HCT116 (cell line): ENCODE data around the gene ANKLE2. TPM values are rescaled to one million over a fixed set of nuclear protein-coding genes. Genes with fewer than 3 reads are reported as not detected.

Experiments
- ATAC-seq: fragments of 200-7000 bp; cut with Tn5 transposase; 2 replicates; pipeline ENCODE4 v1.9.1; 2020; ENCODE audit warnings: mild to moderate bottlenecking, moderate library complexity
- BruUV-seq: library from RNA; stranded (reverse); fragments of 400-500 nt; replicated peaks from 2 replicates; lab custom pipeline; 2021; lab: Mats Ljungman, UMichigan
- CTCF ChIA-PET: fragments of 300-600 bp; sonication (Branson Sonifier 250); formaldehyde crosslinking; loops from one replicate; lab custom pipeline; 2021; ENCODE audit warnings: antibody characterized with exemption; lab: Charles Lee
- POLR2A ChIA-PET: fragments of 300-600, 350-600 bp; sonication (Branson Sonifier 250); formaldehyde crosslinking; loops from one replicate; lab custom pipeline; 2021; ENCODE audit warnings: antibody characterized with exemption; lab: Charles Lee
- RAD21 ChIA-PET, 2 experiments: fragments of 300-600 bp; sonication (Branson Sonifier 250); formaldehyde crosslinking; loops; one replicate each; lab custom pipeline; 2023; ENCODE audit warnings: low total read pairs in 2 of 2; ENCODE audit not compliant: uncharacterized antibody in 2 of 2, unreplicated experiment in 2 of 2, low non-redundant PET in 1 of 2; lab: Charles Lee
- DNase-seq: peaks from one replicate; pipeline ENCODE4 v3.0.0-alpha.2; 2010; ENCODE audit warnings: low read depth, low spot score
- H2AFZ ChIP-seq: fragments of 200-600 bp; shearing (Covaris generic), sonication (generic); 2 replicates; pipeline ENCODE4 v1.6.1; 2017; ENCODE audit warnings: low read depth, mixed run types, mixed read lengths, antibody characterized with exemption, low read length; ENCODE audit not compliant: poor library complexity, severe bottlenecking
- H3K27ac ChIP-seq: 2 replicates; pipeline ENCODE4 v1.5.1; 2012; ENCODE audit warnings: low read depth, low read length
- H3K27me3 ChIP-seq: fragments of 200-600 bp; sonication (generic); 2 replicates; pipeline ENCODE4 v1.6.1; 2016; ENCODE audit warnings: mixed run types, low read length, mixed read lengths; ENCODE audit not compliant: insufficient read depth
- H3K36me3 ChIP-seq, 2 experiments: fragments of 200-500 bp in 1 of 2; fragments of 200-600 bp in 1 of 2; sonication (Bioruptor generic) in 1 of 2; sonication (generic) in 1 of 2; 2 replicates each; pipeline versions ENCODE4 v1.5.1 to v1.6.1; 2014 to 2016; ENCODE audit warnings: low read length in 2 of 2, inconsistent platforms in 1 of 2, mixed read lengths in 1 of 2, mixed run types in 1 of 2; ENCODE audit not compliant: insufficient read depth in 2 of 2, control insufficient read depth in 1 of 2
- H3K4me1 ChIP-seq, 2 experiments: fragments of 200-600 bp in 1 of 2; sonication (generic) in 1 of 2; 2 replicates each; pipeline versions ENCODE4 v1.5.1 to v1.6.1; 2012 to 2017; ENCODE audit warnings: low read length in 2 of 2, inconsistent platforms in 1 of 2, mild to moderate bottlenecking in 1 of 2, mixed read lengths in 1 of 2, mixed run types in 1 of 2, moderate library complexity in 1 of 2; ENCODE audit not compliant: insufficient read depth in 2 of 2, control insufficient read depth in 1 of 2
- H3K4me2 ChIP-seq: fragments of 200-600 bp; sonication (generic); 2 replicates; pipeline ENCODE4 v1.6.1; 2017; ENCODE audit warnings: mixed run types, low read length, mixed read lengths
- H3K4me3 ChIP-seq, 2 experiments: fragments of 200-600 bp in 1 of 2; sonication (generic) in 1 of 2; replicated peaks in 1 of 2; 2 replicates each; pipeline ENCODE4 v1.5.1; 2011 to 2016; ENCODE audit warnings: low read length in 2 of 2, control low read depth in 1 of 2, low read depth in 1 of 2, mild to moderate bottlenecking in 1 of 2, mixed read lengths in 1 of 2, mixed run types in 1 of 2
- H3K79me2 ChIP-seq: fragments of 200-600 bp; sonication (generic); 2 replicates; pipeline ENCODE4 v1.6.1; 2017; ENCODE audit warnings: mild to moderate bottlenecking, mixed run types, low read length, moderate library complexity, mixed read lengths; ENCODE audit not compliant: insufficient read depth
- H3K9ac ChIP-seq: fragments of 200-600 bp; sonication (generic); 2 replicates; pipeline ENCODE4 v1.6.1; 2016; ENCODE audit warnings: low read length, mixed read lengths
- H3K9me2 ChIP-seq: fragments of 200-600 bp; sonication (generic), shearing (Covaris generic); 2 replicates; pipeline ENCODE4 v1.6.1; 2017; ENCODE audit warnings: mixed run types, mild to moderate bottlenecking, moderate library complexity; ENCODE audit not compliant: insufficient read depth
- H3K9me3 ChIP-seq, 2 experiments: fragments of 200-500 bp in 1 of 2; fragments of 200-600 bp in 1 of 2; sonication (Bioruptor generic) in 1 of 2; sonication (generic) in 1 of 2; 2 replicates each; pipeline ENCODE4 v1.6.1; 2014 to 2017; ENCODE audit warnings: low read length in 2 of 2, mixed read lengths in 2 of 2, inconsistent platforms in 1 of 2, low read depth in 1 of 2, mild to moderate bottlenecking in 1 of 2, mixed run types in 1 of 2, moderate library complexity in 1 of 2; ENCODE audit not compliant: control insufficient read depth in 1 of 2, insufficient read depth in 1 of 2
- H4K20me1 ChIP-seq: fragments of 200-600 bp; sonication (generic), shearing (Covaris generic); 2 replicates; pipeline ENCODE4 v1.6.1; 2017; ENCODE audit warnings: mixed run types, mild to moderate bottlenecking, moderate library complexity; ENCODE audit not compliant: insufficient read depth
- CEBPB ChIP-seq: IDR thresholded peaks from 2 replicates; pipeline ENCODE4 v1.6.1; 2012; ENCODE audit warnings: low read depth
- EGR1 ChIP-seq: IDR thresholded peaks from 2 replicates; pipeline ENCODE4 v1.6.1; 2012; ENCODE audit warnings: low read depth
- ELF1 ChIP-seq: IDR thresholded peaks from 2 replicates; pipeline ENCODE4 v1.6.1; 2012; ENCODE audit warnings: low read depth, borderline replicate concordance
- EZH2phosphoT487 ChIP-seq: fragments of 200-600 bp; IDR thresholded peaks from 2 replicates; pipeline ENCODE4 v1.6.1; 2018; ENCODE audit warnings: antibody characterized with exemption, borderline replicate concordance
- JUND ChIP-seq: IDR thresholded peaks from 2 replicates; pipeline ENCODE4 v1.6.1; 2012
- POLR2A ChIP-seq: IDR thresholded peaks from 2 replicates; pipeline ENCODE4 v1.7.0; 2011; ENCODE audit warnings: borderline replicate concordance; ENCODE audit not compliant: insufficient read depth, insufficient read length; ENCODE audit errors: extremely low read depth
- POLR2AphosphoS5 ChIP-seq: IDR thresholded peaks from 2 replicates; pipeline ENCODE4 v1.6.1; 2011; ENCODE audit warnings: mild to moderate bottlenecking, low read depth, low read length, moderate library complexity
- RAD21 ChIP-seq: IDR thresholded peaks from 2 replicates; pipeline ENCODE4 v1.6.1; 2012; ENCODE audit warnings: low read depth, mild to moderate bottlenecking
- SIN3A ChIP-seq: IDR thresholded peaks from 2 replicates; pipeline ENCODE4 v1.6.1; 2012; ENCODE audit warnings: low read depth
- SP1 ChIP-seq: IDR thresholded peaks from 2 replicates; pipeline ENCODE4 v1.6.1; 2012; ENCODE audit warnings: low read depth
- TCF7L2 ChIP-seq: IDR thresholded peaks from 2 replicates; pipeline ENCODE4 v1.7.0; 2011; ENCODE audit warnings: borderline replicate concordance, inconsistent platforms; ENCODE audit not compliant: insufficient read depth, insufficient read length; ENCODE audit errors: extremely low read depth
- ZFX ChIP-seq: fragments of 450-650 bp; IDR thresholded peaks from 2 replicates; pipeline ENCODE4 v1.6.1; 2017
- ZNF274 ChIP-seq: fragments of 200-500 bp; sonication (Bioruptor generic); IDR thresholded peaks from 2 replicates; pipeline ENCODE4 v1.6.1; 2014; ENCODE audit warnings: mild to moderate bottlenecking, low read depth, low read length, inconsistent platforms
- intact Hi-C: fragments of 100-400 bp; cut with micrococcal nuclease; formaldehyde crosslinking; loops from 2 replicates; pipeline ENCODE4 v1.10.0; 2022
- total RNA-seq: library from RNA; stranded (reverse); gene quantifications from one replicate; pipeline ENCODE4 v1.2.1, GENCODE V29; 2021; ENCODE audit not compliant: unreplicated experiment
- TF ChIP-seq, protein P1 (sequence below): IDR thresholded peaks from 2 replicates; pipeline ENCODE4 v1.6.1; 2012
- TF ChIP-seq, protein P2 (sequence below): IDR thresholded peaks from 2 replicates; pipeline ENCODE4 v1.6.1; 2012

ANKLE2 gene
- total RNA-seq, 1 experiment from 2014 or later = 68.8 TPM

DNA sequence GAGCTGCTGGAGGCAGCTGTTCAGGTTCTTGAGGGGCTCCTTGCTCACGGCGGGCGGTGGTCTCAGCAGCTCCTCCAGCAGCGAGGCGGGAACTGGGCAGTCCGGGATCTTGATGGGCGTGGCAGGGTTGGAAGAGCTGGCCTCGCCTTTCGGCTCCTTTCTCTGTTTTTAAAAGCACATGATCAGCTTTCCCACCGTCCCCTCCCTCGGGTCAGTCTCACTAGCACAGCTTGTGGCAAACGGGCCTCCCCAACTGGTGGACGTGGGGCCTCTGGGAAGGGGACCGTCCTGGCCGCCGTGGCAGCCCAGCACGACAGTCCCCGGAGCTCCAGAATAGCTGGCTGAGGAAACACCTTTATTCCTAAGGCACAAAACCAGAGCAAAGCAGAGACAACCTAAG is 12.5 kb upstream of the ANKLE2 start (continued):
- TF ChIP-seq, protein P1, sequence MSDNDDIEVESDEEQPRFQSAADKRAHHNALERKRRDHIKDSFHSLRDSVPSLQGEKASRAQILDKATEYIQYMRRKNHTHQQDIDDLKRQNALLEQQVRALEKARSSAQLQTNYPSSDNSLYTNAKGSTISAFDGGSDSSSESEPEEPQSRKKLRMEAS = no peak
- TF ChIP-seq POLR2A = no peak
- no peak for TF ChIP-seq POLR2AphosphoS5
- TF ChIP-seq SP1 = no peak
- TF ChIP-seq, protein P2, sequence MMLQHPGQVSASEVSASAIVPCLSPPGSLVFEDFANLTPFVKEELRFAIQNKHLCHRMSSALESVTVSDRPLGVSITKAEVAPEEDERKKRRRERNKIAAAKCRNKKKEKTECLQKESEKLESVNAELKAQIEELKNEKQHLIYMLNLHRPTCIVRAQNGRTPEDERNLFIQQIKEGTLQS = no peak
- TF ChIP-seq TCF7L2 = no peak
- TF ChIP-seq ZFX = no peak
- TF ChIP-seq EGR1 = no peak

DNA sequence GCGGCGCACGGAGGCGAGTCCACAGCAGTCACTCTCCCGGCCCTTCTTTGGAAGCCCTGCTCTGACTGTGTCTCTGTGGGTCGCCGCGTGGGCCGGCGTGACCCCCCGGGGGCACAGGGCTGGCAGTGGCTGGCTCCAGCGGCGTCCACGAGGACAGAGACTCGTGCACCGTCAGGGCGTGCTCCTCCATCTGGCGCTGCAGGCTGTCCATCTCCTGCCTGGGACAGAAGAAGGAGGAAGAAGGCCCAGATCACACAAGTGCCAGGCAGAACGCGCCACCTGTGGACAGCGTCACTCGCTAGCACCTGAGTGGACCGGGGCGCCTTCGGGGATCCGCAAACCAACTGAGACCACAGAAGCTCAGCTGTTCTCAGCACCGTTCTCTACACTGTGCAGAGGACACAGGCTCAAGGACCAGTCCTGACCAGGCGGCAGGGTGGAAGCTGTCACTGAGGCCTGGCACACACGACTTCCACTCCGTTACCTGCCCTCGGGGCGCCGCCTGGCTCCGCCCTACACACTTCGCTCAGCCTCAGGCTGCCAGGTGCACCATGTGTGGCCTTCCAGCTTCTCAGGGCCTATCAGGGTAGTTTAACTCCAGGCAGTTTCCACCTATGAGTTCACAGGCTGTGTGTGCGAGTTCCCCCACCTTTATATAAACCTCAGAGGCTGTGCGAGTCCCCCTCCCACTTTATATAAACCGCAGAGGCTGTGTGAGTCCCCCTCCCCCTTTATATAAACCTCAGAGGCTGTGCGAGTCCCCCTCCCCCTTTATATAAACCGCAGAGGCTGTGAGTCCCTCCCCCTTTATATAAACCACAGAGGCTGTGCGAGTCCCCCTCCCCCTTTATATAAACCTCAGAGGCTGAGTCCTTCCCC is 11.7 kb upstream of the ANKLE2 start:
- H4K20me1 ChIP-seq = no peaks in the 10 kb centered on the region
- no peak for ATAC-seq
- H3K4me1 ChIP-seq = peaks cover 3 to 7% of the 10 kb centered on the region in 2 experiments; a peak in 1 of 4 replicates
- no peak overlapping the region for H3K4me2 ChIP-seq
- no TSS peak for BruUV-seq
- H3K9ac ChIP-seq = no peak overlapping the region
- H3K9me2 ChIP-seq = no peaks in the 10 kb centered on the region
- DNase-seq = no peak
- ChIA-PET RAD21 (no interaction called here), CTCF (no interaction called here), POLR2A (no interaction called here)
- TF ChIP-seq SIN3A = no peak
- TF ChIP-seq, protein P1 = no peak
- no peak for TF ChIP-seq POLR2A
- no peak for TF ChIP-seq RAD21
- no peak for TF ChIP-seq POLR2AphosphoS5
- TF ChIP-seq TCF7L2 = no peak
- no peak for TF ChIP-seq EZH2phosphoT487
- TF ChIP-seq ELF1 = no peak
- TF ChIP-seq ZFX = no peak
- no peak for TF ChIP-seq ZNF274
- TF ChIP-seq JUND = no peak
- TF ChIP-seq CEBPB = no peak
- TF ChIP-seq SP1 = no peak
- no peaks in the 10 kb centered on the region for H3K9me3 ChIP-seq
- H3K27ac ChIP-seq = no peak overlapping the region
- no peaks in the 10 kb centered on the region for H3K79me2 ChIP-seq
- H2AFZ ChIP-seq = no peak overlapping the region
- H3K4me3 ChIP-seq = no peak overlapping the region
- intact Hi-C loops = no loop called here
- H3K36me3 ChIP-seq = peaks cover 12 to 16% of the 10 kb centered on the region in 2 experiments; a peak in 3 of 4 replicates
- H3K27me3 ChIP-seq = no peaks in the 10 kb centered on the region
